Measurements from ENCODE around the gene YDJC.

The YDJC gene

DNA sequence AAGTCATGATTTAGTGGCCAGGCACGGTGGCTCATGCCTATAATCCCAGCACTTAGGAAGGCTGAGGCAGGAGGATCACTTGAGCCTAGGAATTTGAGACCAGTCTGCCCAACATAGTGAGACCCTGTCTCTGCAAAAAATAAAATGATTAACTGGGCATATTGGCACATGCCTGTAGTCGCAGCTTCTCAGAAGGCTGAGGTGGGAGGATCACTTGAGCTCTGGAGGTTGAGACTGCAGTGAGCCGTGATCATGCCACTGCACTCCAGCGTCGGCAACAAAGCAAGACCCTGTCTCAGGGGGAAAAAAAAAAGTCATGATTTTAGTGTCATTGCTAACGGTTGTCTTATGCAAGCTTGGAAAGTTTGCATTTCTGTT, 50.4 kb downstream of the YDJC start:
- H3K27ac ChIP-seq, result no peak overlapping the region
- ChIA-PET CTCF (no interaction called here), POLR2A (ENCODE audit: low non-redundant PET) (no interaction called here)
- TF ChIP-seq, protein P1, sequence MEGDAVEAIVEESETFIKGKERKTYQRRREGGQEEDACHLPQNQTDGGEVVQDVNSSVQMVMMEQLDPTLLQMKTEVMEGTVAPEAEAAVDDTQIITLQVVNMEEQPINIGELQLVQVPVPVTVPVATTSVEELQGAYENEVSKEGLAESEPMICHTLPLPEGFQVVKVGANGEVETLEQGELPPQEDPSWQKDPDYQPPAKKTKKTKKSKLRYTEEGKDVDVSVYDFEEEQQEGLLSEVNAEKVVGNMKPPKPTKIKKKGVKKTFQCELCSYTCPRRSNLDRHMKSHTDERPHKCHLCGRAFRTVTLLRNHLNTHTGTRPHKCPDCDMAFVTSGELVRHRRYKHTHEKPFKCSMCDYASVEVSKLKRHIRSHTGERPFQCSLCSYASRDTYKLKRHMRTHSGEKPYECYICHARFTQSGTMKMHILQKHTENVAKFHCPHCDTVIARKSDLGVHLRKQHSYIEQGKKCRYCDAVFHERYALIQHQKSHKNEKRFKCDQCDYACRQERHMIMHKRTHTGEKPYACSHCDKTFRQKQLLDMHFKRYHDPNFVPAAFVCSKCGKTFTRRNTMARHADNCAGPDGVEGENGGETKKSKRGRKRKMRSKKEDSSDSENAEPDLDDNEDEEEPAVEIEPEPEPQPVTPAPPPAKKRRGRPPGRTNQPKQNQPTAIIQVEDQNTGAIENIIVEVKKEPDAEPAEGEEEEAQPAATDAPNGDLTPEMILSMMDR (conservative IDR thresholded peaks at IDR 0.05; ENCODE audit: low read depth), result no peak
- DNase-seq (ENCODE audit: low spot score), result no peak
